Measurements from ENCODE around the gene DMRTC2. TPM values are rescaled to one million over a fixed set of nuclear protein-coding genes. Genes with fewer than 3 reads are reported as not detected.

Gene DMRTC2
- total and polyA plus RNA-seq, 2 of the 8 experiments (the other 6 are each of a cell fraction or from before 2014, with no cell fraction given): not detected

DNA sequence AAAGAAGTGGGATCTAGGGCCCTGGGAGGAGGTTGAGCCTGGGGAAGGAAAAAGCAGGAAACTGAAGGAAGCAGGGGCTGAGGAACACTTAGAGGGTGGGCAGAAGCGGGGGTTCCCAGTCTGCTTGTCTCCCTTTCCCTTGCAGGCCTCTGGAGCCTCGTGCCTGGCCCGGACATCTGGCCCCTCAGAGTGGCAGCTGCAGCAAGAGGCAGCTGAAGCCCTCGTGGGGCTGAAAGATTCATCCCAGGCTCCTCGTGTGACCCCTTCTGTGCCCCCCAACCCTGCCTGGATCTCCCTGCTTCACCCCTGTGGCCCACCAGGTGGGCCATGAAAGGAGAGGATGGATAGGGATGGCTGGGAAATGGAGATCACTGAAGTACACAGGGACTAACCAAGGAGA is 5.5 kb downstream of the DMRTC2 start:
- no peak overlapping the region for H3K14ac ChIP-seq (ENCODE audit: insufficient read length)
- DNase-seq (ENCODE audit: low read depth in 1 of 2, low spot score in 2 of 2): no peak
- CTCF ChIA-PET (ENCODE audit: partially characterized antibody): interaction anchor here (1.4 to 6.3 kb wide), 3 partner anchors 9 to 58 kb away, joined by 6 to 31 read pairs (median 6); partner anchors contain the start of gene RPS19
- TF ChIP-seq HDAC2 (IDR thresholded peaks at IDR 0.05; ENCODE audit: borderline replicate concordance in 1 of 2, low read depth in 2 of 2, low read length in 2 of 2) (no peak), SIX5 (IDR thresholded peaks at IDR 0.05; ENCODE audit: low read depth, low read length) (no peak), EGR1 (IDR thresholded peaks at IDR 0.05; ENCODE audit: borderline replicate concordance, low read depth, low read length) (no peak), EP300 (IDR thresholded peaks at IDR 0.05; ENCODE audit: borderline replicate concordance in 1 of 2, low read depth in 2 of 2, low read length in 2 of 2) (no peak), SIRT6 (IDR thresholded peaks at IDR 0.05; ENCODE audit: low read length) (no peak), RNF2 (IDR thresholded peaks at IDR 0.05; ENCODE audit: borderline replicate concordance, low read depth, low read length, missing control alignments, poor library complexity, severe bottlenecking) (no peak), MAX (IDR thresholded peaks at IDR 0.05) (no peak), TAF1 (IDR thresholded peaks at IDR 0.05; ENCODE audit: low read depth, low read length) (no peak), YY1 (IDR thresholded peaks at IDR 0.05; ENCODE audit: low read depth, low read length) (no peak), TEAD4 (IDR thresholded peaks at IDR 0.05; ENCODE audit: low read depth, low read length) (no peak), BCL11A (IDR thresholded peaks at IDR 0.05; ENCODE audit: low read depth in 2 of 2, low read length in 2 of 2) (no peak), SP4 (IDR thresholded peaks at IDR 0.05; ENCODE audit: low read length) (no peak)
- TF ChIP-seq, protein P1, sequence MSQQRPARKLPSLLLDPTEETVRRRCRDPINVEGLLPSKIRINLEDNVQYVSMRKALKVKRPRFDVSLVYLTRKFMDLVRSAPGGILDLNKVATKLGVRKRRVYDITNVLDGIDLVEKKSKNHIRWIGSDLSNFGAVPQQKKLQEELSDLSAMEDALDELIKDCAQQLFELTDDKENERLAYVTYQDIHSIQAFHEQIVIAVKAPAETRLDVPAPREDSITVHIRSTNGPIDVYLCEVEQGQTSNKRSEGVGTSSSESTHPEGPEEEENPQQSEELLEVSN (IDR thresholded peaks at IDR 0.05): no peak

More for the DNA sequence above, 5.5 kb downstream of the DMRTC2 start:
- H3K79me1 ChIP-seq (ENCODE audit: low read depth, low read length): no peaks in the 10 kb centered on the region
- H2AFZ ChIP-seq (ENCODE audit: low read length): no peak overlapping the region
- WGBS, 2 experiments (ENCODE audit: extremely low coverage in 1 of 2, insufficient coverage in 1 of 2, insufficient read length in 1 of 2, insufficient replicate concordance in 2 of 2, low coverage in 1 of 2, low lambda C conversion rate in 2 of 2, missing lambda C conversion rate in 1 of 2): 86% methylated on average over 5 of the region's 5 CpGs; no CpG with 5 or more reads in 1 of the 2 experiments
- no peaks in the 10 kb centered on the region for H3K79me2 ChIP-seq (ENCODE audit: control insufficient read depth in 1 of 2, insufficient read depth in 2 of 2, low read length in 2 of 2)
- H2BK15ac ChIP-seq (ENCODE audit: low read length): no peak overlapping the region
- no peak overlapping the region for H3K4me2 ChIP-seq (ENCODE audit: insufficient read depth in 1 of 2, low read depth in 2 of 2, low read length in 2 of 2)
- FAIRE-seq: no peak
- H2BK12ac ChIP-seq (ENCODE audit: low read depth, low read length): no peak overlapping the region
- H3K23ac ChIP-seq (ENCODE audit: insufficient read length): no peak overlapping the region
- H2BK5ac ChIP-seq (ENCODE audit: low read depth, low read length): no peak overlapping the region
- no peak overlapping the region for H3K27ac ChIP-seq (ENCODE audit: low read depth, low read length)
- no peak overlapping the region for H3K56ac ChIP-seq (replicated peaks; ENCODE audit: insufficient read length, low read depth, low read length)
- no peaks in the 10 kb centered on the region for H3K23me2 ChIP-seq (ENCODE audit: low read depth, low read length)
- H3K9me3 ChIP-seq (ENCODE audit: insufficient read depth in 2 of 2, low read depth in 1 of 2, low read length in 1 of 2): peaks cover 0 to 11% of the 10 kb centered on the region in 2 experiments; a peak in 2 of 4 replicates
- H4K20me1 ChIP-seq (replicated peaks in 1 of 2; ENCODE audit: control insufficient read depth in 1 of 2, insufficient read depth in 2 of 2, low read length in 2 of 2): no peaks in the 10 kb centered on the region
- no peak overlapping the region for H2AK5ac ChIP-seq (ENCODE audit: low read depth, low read length)
- POLR2A ChIA-PET (ENCODE audit: partially characterized antibody): interaction anchor here (0.6 to 4.1 kb wide), 5 partner anchors 10 to 411 kb away, joined by 3 to 31 read pairs (median 4); partner anchors contain the start of genes DMAC2 and RPS19
- H4K8ac ChIP-seq (ENCODE audit: extremely low read depth, insufficient read depth, low read length): no peak overlapping the region
- no peaks in the 10 kb centered on the region for H3K27me3 ChIP-seq (replicated peaks in 1 of 4; ENCODE audit: control insufficient read depth in 3 of 4, extremely low read depth in 1 of 4, insufficient read depth in 3 of 4, low read length in 3 of 4)
- H4K91ac ChIP-seq (replicated peaks; ENCODE audit: insufficient read length, low read length): no peak overlapping the region
- no peak overlapping the region for H3K4ac ChIP-seq (replicated peaks; ENCODE audit: insufficient read length, low read depth, low read length)
- no peak overlapping the region for H4K5ac ChIP-seq (ENCODE audit: insufficient read length, low read depth, low read length)
- no peaks in the 10 kb centered on the region; a peak in 1 of 7 replicates for H3K4me1 ChIP-seq (replicated peaks in 1 of 4; ENCODE audit: control insufficient read depth in 3 of 4, insufficient read depth in 4 of 4, low read length in 3 of 4)
- H3K36me3 ChIP-seq (ENCODE audit: control insufficient read depth in 2 of 4, insufficient read depth in 4 of 4, low read length in 3 of 4): no peaks in the 10 kb centered on the region
- H2BK120ac ChIP-seq (replicated peaks; ENCODE audit: low read depth, low read length): no peak overlapping the region
- no peak overlapping the region for H2BK20ac ChIP-seq (ENCODE audit: low read length)
- H3K9ac ChIP-seq (replicated peaks in 1 of 4; ENCODE audit: extremely low read depth in 1 of 4, low read depth in 3 of 4, low read length in 3 of 4): no peak overlapping the region
- H3K18ac ChIP-seq (ENCODE audit: extremely low read depth, low read length): no peak overlapping the region
- H3K4me3 ChIP-seq (ENCODE audit: extremely low read depth in 1 of 4, insufficient read depth in 2 of 4, low read depth in 3 of 4, low read length in 4 of 4): no peak overlapping the region
